H1 (cell line): ENCODE results near the gene ZNF391. TPM values are rescaled to one million over a fixed set of nuclear protein-coding genes. Genes with fewer than 3 reads are reported as not detected.

Source experiments
- CTCF ChIA-PET: fragments of 300-600 bp; sonication (Branson Sonifier 250); formaldehyde crosslinking; loops from one replicate; lab custom pipeline; 2021; ENCODE audit not compliant: partially characterized antibody; lab: Charles Lee
- POLR2A ChIA-PET: fragments of 300-600 bp; sonication (Branson Sonifier 250); formaldehyde crosslinking; loops from one replicate; lab custom pipeline; 2021; ENCODE audit warnings: inconsistent platforms; ENCODE audit not compliant: partially characterized antibody; lab: Charles Lee
- DNase-seq, 2 experiments: peaks; one replicate each; pipeline versions ENCODE4 v3.0.0 to v3.0.0-alpha.2; 2010 to 2022; ENCODE audit warnings: low spot score in 2 of 2, low read depth in 1 of 2, mixed read lengths in 1 of 2
- FAIRE-seq: peaks from 2 replicates; lab custom pipeline; 2011; peaks lifted over from hg19 to GRCh38; lab: Jason Lieb, UNC
- H2AFZ ChIP-seq: 2 replicates; pipeline ENCODE4 v1.8.1; 2012; ENCODE audit warnings: low read length, inconsistent platforms
- H2AK5ac ChIP-seq: 2 replicates; pipeline ENCODE4 v1.6.1; 2013; ENCODE audit warnings: low read depth, low read length
- H2BK120ac ChIP-seq: replicated peaks from 2 replicates; pipeline ENCODE3; 2013; ENCODE audit warnings: low read depth, low read length, inconsistent platforms
- H2BK12ac ChIP-seq: 2 replicates; pipeline ENCODE4 v1.6.1; 2013; ENCODE audit warnings: low read depth, low read length
- H2BK15ac ChIP-seq: 2 replicates; pipeline ENCODE4 v1.6.1; 2013; ENCODE audit warnings: low read length
- H2BK20ac ChIP-seq: 2 replicates; pipeline ENCODE4 v1.6.1; 2013; ENCODE audit warnings: low read length
- H2BK5ac ChIP-seq: 2 replicates; pipeline ENCODE4 v1.6.1; 2013; ENCODE audit warnings: low read depth, low read length
- H3K14ac ChIP-seq: 2 replicates; pipeline ENCODE4 v1.6.1; 2013; ENCODE audit warnings: inconsistent platforms; ENCODE audit not compliant: insufficient read length
- H3K18ac ChIP-seq: 2 replicates; pipeline ENCODE4 v1.6.1; 2013; ENCODE audit warnings: low read length; ENCODE audit errors: extremely low read depth
- H3K23ac ChIP-seq: 2 replicates; pipeline ENCODE4 v1.6.1; 2013; ENCODE audit warnings: inconsistent platforms; ENCODE audit not compliant: insufficient read length
- H3K23me2 ChIP-seq: 2 replicates; pipeline ENCODE4 v1.6.1; 2013; ENCODE audit warnings: low read depth, low read length
- H3K27ac ChIP-seq: 2 replicates; pipeline ENCODE4 v1.6.1; 2011; ENCODE audit warnings: low read depth, low read length, inconsistent platforms
- H3K27me3 ChIP-seq, 4 experiments: replicated peaks in 1 of 4; 1 replicate in 1 of 4; 2 replicates in 3 of 4; pipeline versions ENCODE4 v1.6.1 to v1.8.1; 2011 to 2013; ENCODE audit warnings: low read length in 3 of 4, mild to moderate bottlenecking in 3 of 4, inconsistent platforms in 2 of 4, mixed read lengths in 2 of 4, moderate library complexity in 1 of 4; ENCODE audit not compliant: control insufficient read depth in 3 of 4, insufficient read depth in 3 of 4; ENCODE audit errors: extremely low read depth in 1 of 4
- H3K36me3 ChIP-seq, 4 experiments: 2 replicates each; pipeline versions ENCODE4 v1.6.1 to v1.8.1; 2011 to 2013; ENCODE audit warnings: mild to moderate bottlenecking in 4 of 4, low read length in 3 of 4, moderate library complexity in 2 of 4, control low read depth in 1 of 4, inconsistent platforms in 1 of 4; ENCODE audit not compliant: insufficient read depth in 4 of 4, control insufficient read depth in 2 of 4
- H3K4ac ChIP-seq: replicated peaks from 2 replicates; pipeline ENCODE3; 2013; ENCODE audit warnings: low read length, low read depth, mixed read lengths, inconsistent platforms; ENCODE audit not compliant: insufficient read length
- H3K4me1 ChIP-seq, 4 experiments: replicated peaks in 1 of 4; 1 replicate in 1 of 4; 2 replicates in 3 of 4; pipeline versions ENCODE4 v1.6.1 to v1.8.1; 2011 to 2013; ENCODE audit warnings: low read length in 3 of 4, inconsistent platforms in 2 of 4, mixed read lengths in 1 of 4; ENCODE audit not compliant: insufficient read depth in 4 of 4, control insufficient read depth in 3 of 4
- H3K4me2 ChIP-seq, 2 experiments: 2 replicates each; pipeline versions ENCODE4 v1.6.1 to v1.8.1; 2011 to 2013; ENCODE audit warnings: low read depth in 2 of 2, low read length in 2 of 2, control low read depth in 1 of 2, inconsistent platforms in 1 of 2, mild to moderate bottlenecking in 1 of 2; ENCODE audit not compliant: insufficient read depth in 1 of 2
- H3K4me3 ChIP-seq, 4 experiments: fragments of 200-600, 300-600 bp in 1 of 4; sonication (generic), shearing (Covaris generic), sonication (Bioruptor Twin) in 1 of 4; 2 replicates each; pipeline versions ENCODE4 v1.5.1 to v1.8.1; 2011 to 2016; ENCODE audit warnings: low read length in 4 of 4, low read depth in 3 of 4, control low read depth in 2 of 4, inconsistent platforms in 2 of 4, mild to moderate bottlenecking in 2 of 4, mixed read lengths in 1 of 4, moderate library complexity in 1 of 4; ENCODE audit not compliant: insufficient read depth in 2 of 4; ENCODE audit errors: extremely low read depth in 1 of 4
- H3K56ac ChIP-seq: replicated peaks from 2 replicates; pipeline ENCODE3; 2013; ENCODE audit warnings: low read depth, mild to moderate bottlenecking, mixed read lengths, low read length, inconsistent platforms; ENCODE audit not compliant: insufficient read length
- H3K79me1 ChIP-seq: 2 replicates; pipeline ENCODE4 v1.6.1; 2013; ENCODE audit warnings: low read depth, low read length, control low read depth
- H3K79me2 ChIP-seq, 2 experiments: 2 replicates each; pipeline versions ENCODE4 v1.6.1 to v1.8.1; 2012 to 2013; ENCODE audit warnings: low read length in 2 of 2, mild to moderate bottlenecking in 2 of 2, inconsistent platforms in 1 of 2; ENCODE audit not compliant: insufficient read depth in 2 of 2, control insufficient read depth in 1 of 2
- H3K9ac ChIP-seq, 4 experiments: replicated peaks in 1 of 4; 1 replicate in 1 of 4; 2 replicates in 3 of 4; pipeline versions ENCODE4 v1.6.1 to v1.8.1; 2011 to 2013; ENCODE audit warnings: low read depth in 3 of 4, low read length in 3 of 4, control low read depth in 2 of 4, mild to moderate bottlenecking in 2 of 4, moderate library complexity in 2 of 4, inconsistent platforms in 1 of 4; ENCODE audit errors: extremely low read depth in 1 of 4
- H3K9me3 ChIP-seq, 2 experiments: 2 replicates each; pipeline versions ENCODE4 v1.6.1 to v1.8.1; 2012 to 2013; ENCODE audit warnings: mild to moderate bottlenecking in 2 of 2, moderate library complexity in 2 of 2, control low read depth in 1 of 2, inconsistent platforms in 1 of 2, low read depth in 1 of 2, low read length in 1 of 2, mixed read lengths in 1 of 2; ENCODE audit not compliant: insufficient read depth in 2 of 2
- H4K20me1 ChIP-seq, 2 experiments: replicated peaks in 1 of 2; 2 replicates each; pipeline versions ENCODE3 to v1.8.1; 2011 to 2013; ENCODE audit warnings: inconsistent platforms in 2 of 2, low read length in 2 of 2, mild to moderate bottlenecking in 1 of 2; ENCODE audit not compliant: insufficient read depth in 2 of 2, control insufficient read depth in 1 of 2
- H4K5ac ChIP-seq: 2 replicates; pipeline ENCODE4 v1.6.1; 2013; ENCODE audit warnings: low read length, low read depth, mixed read lengths, inconsistent platforms; ENCODE audit not compliant: insufficient read length
- H4K8ac ChIP-seq: 2 replicates; pipeline ENCODE4 v1.8.0; 2013; ENCODE audit warnings: mild to moderate bottlenecking, moderate library complexity, low read length, inconsistent platforms; ENCODE audit not compliant: insufficient read depth; ENCODE audit errors: extremely low read depth
- H4K91ac ChIP-seq: replicated peaks from 2 replicates; pipeline ENCODE3; 2013; ENCODE audit warnings: low read length, mixed read lengths, inconsistent platforms; ENCODE audit not compliant: insufficient read length
- ASH2L ChIP-seq: fragments of 200-600, 300-600 bp; sonication (generic); IDR thresholded peaks from one replicate; pipeline ENCODE4 v1.7.1; 2017; ENCODE audit warnings: low read length
- BCL11A ChIP-seq, 2 experiments: IDR thresholded peaks; one replicate each; pipeline ENCODE4 v1.6.1; 2011; ENCODE audit warnings: low read depth in 2 of 2, low read length in 2 of 2, mild to moderate bottlenecking in 2 of 2
- CEBPB ChIP-seq: IDR thresholded peaks from 2 replicates; pipeline ENCODE4 v1.6.1; 2012; ENCODE audit warnings: low read depth, low read length
- JUN ChIP-seq: IDR thresholded peaks from 2 replicates; pipeline ENCODE4 v1.6.1; 2011; ENCODE audit warnings: low read depth, mild to moderate bottlenecking, improper control_type of control experiment, low read length
- KDM4A ChIP-seq: IDR thresholded peaks from one replicate; pipeline ENCODE4 v1.7.1; 2012; ENCODE audit warnings: low read depth, mild to moderate bottlenecking, moderate library complexity, low read length, inconsistent platforms; ENCODE audit not compliant: severe bottlenecking
- KDM5A ChIP-seq: fragments of 200-600 bp; IDR thresholded peaks from 2 replicates; pipeline ENCODE4 v1.7.1; 2012; ENCODE audit warnings: mild to moderate bottlenecking, low read length, inconsistent platforms, mixed read lengths
- NANOG ChIP-seq: IDR thresholded peaks from 2 replicates; pipeline ENCODE4 v1.6.1; 2011; ENCODE audit warnings: low read length, low read depth, mild to moderate bottlenecking, inconsistent platforms; ENCODE audit not compliant: insufficient read depth, poor library complexity, severe bottlenecking
- RAD21 ChIP-seq, 2 experiments: IDR thresholded peaks in 1 of 2; conservative IDR thresholded peaks in 1 of 2; 2 replicates each; pipeline ENCODE4 v1.6.1; 2011; ENCODE audit warnings: low read depth in 2 of 2, low read length in 2 of 2, improper control_type of control experiment in 1 of 2, inconsistent platforms in 1 of 2, mild to moderate bottlenecking in 1 of 2, moderate library complexity in 1 of 2
- RBBP5 ChIP-seq: IDR thresholded peaks from 2 replicates; pipeline ENCODE4 v1.7.1; 2012; ENCODE audit warnings: low read depth, mild to moderate bottlenecking, inconsistent platforms, low read length, moderate library complexity, borderline replicate concordance
- SIN3A ChIP-seq, 2 experiments: IDR thresholded peaks in 1 of 2; conservative IDR thresholded peaks in 1 of 2; 2 replicates each; pipeline ENCODE4 v1.6.1; 2011 to 2012; ENCODE audit warnings: low read length in 2 of 2, improper control_type of control experiment in 1 of 2, low read depth in 1 of 2, mild to moderate bottlenecking in 1 of 2
- WGBS, 2 experiments: shearing (Covaris generic) in 1 of 2; methylation state at CpG; one replicate each; pipeline versions ENCODE4 v1.1.6 to v1.1.7; 2013 to 2015; ENCODE audit warnings: low lambda C conversion rate in 2 of 2, mixed read lengths in 2 of 2, inconsistent platforms in 1 of 2, low coverage in 1 of 2, missing lambda C conversion rate in 1 of 2; ENCODE audit not compliant: insufficient replicate concordance in 2 of 2, insufficient coverage in 1 of 2, insufficient read length in 1 of 2; ENCODE audit errors: extremely low coverage in 1 of 2, missing lambda C conversion rate in 1 of 2; 5-methylcytosine and 5-hydroxymethylcytosine counted together
- polyA plus RNA-seq, 7 experiments: library from polyadenylated mRNA; depleted of rRNA in 3 of 7; stranded (reverse) in 5 of 7; unstranded in 2 of 7; fragments of >200 nt in 5 of 7; fragments of 200-250 nt in 2 of 7; gene quantifications; 1 replicate in 5 of 7; 2 replicates in 1 of 7; 4 replicates in 1 of 7; pipeline versions ENCODE4 v1.2.1 to v1.2.3, GENCODE V29; 2011 to 2013; ENCODE audit warnings: missing spikeins in 2 of 7, mixed read lengths in 2 of 7
- total RNA-seq: library from RNA; stranded (reverse); fragmentation: NEBNext Ultra II Directional; extraction: Animal tissue kit (Norgen Biotek cat#: 25700); gene quantifications from 2 replicates; pipeline ENCODE4 v1.2.1, GENCODE V29; 2021
- TF ChIP-seq, protein P1 (sequence below): IDR thresholded peaks from 2 replicates; pipeline ENCODE4 v1.6.1; 2012; ENCODE audit warnings: inconsistent platforms
- TF ChIP-seq, protein P2 (sequence below): IDR thresholded peaks from 2 replicates; pipeline ENCODE4 v1.6.1; 2011; ENCODE audit warnings: low read length, improper control_type of control experiment

The ZNF391 gene
- total and polyA plus RNA-seq, 2 of the 8 experiments (the other 6 are each of a cell fraction or from before 2014, with no cell fraction given): 4.8 to 13.0 TPM

DNA sequence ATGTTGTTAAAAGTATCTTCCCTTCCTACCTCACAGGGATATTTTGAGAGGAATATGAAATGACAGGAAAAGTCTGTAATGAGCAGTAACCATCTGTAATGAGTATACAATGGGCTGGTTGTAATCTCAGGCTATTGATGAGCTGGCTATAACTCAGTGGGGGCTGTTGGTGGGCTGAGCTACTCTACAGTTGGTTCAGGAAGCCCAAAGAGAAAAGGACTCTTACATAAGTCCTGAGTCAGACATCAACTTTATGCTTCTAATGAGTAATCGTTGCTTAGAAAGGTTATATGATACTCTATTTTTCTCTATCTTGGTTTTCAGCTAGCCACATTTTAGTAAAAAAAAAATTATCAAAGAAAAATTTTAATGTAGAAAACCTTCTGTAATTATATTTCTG is 26.4 kb downstream of the ZNF391 start:
- H3K4me1 ChIP-seq: no peaks in the 10 kb centered on the region
- TF ChIP-seq, protein P1, sequence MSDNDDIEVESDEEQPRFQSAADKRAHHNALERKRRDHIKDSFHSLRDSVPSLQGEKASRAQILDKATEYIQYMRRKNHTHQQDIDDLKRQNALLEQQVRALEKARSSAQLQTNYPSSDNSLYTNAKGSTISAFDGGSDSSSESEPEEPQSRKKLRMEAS: no peak
- TF ChIP-seq RAD21 (IDR thresholded peaks at IDR 0.05 in 1 of 2, conservative IDR thresholded peaks at IDR 0.05 in 1 of 2; ENCODE audit: low read depth in 2 of 2, low read length in 2 of 2) (no peak), CEBPB (no peak), JUN (no peak), SIN3A (conservative IDR thresholded peaks at IDR 0.05 in 1 of 2, IDR thresholded peaks at IDR 0.05 in 1 of 2; ENCODE audit: low read depth in 1 of 2, low read length in 2 of 2) (no peak), ASH2L (no peak), BCL11A (IDR thresholded peaks at IDR 0.05; ENCODE audit: low read depth in 2 of 2, low read length in 2 of 2) (no peak), KDM4A (no peak), NANOG (no peak), RBBP5 (no peak), KDM5A (no peak)
- TF ChIP-seq, protein P2, sequence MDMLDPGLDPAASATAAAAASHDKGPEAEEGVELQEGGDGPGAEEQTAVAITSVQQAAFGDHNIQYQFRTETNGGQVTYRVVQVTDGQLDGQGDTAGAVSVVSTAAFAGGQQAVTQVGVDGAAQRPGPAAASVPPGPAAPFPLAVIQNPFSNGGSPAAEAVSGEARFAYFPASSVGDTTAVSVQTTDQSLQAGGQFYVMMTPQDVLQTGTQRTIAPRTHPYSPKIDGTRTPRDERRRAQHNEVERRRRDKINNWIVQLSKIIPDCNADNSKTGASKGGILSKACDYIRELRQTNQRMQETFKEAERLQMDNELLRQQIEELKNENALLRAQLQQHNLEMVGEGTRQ: no peak
- 87% methylated on average over 1 of the region's 1 CpG; no CpG with 5 or more reads in 1 of the 2 experiments for WGBS, 2 experiments
- no peaks in the 10 kb centered on the region for H3K36me3 ChIP-seq
- no peaks in the 10 kb centered on the region for H3K27me3 ChIP-seq
- H2BK5ac ChIP-seq: no peak overlapping the region
- ChIA-PET POLR2A (interaction anchor here (0.6 kb wide), 1 partner anchor 48 kb away, joined by 4 read pairs; no protein-coding TSS in a partner anchor), CTCF (interaction anchor here (1.0 kb wide), 1 partner anchor 12 kb away, joined by 3 read pairs; no protein-coding TSS in a partner anchor)
- no peak overlapping the region for H3K4me3 ChIP-seq
- no peak overlapping the region for H3K27ac ChIP-seq
- H3K23me2 ChIP-seq: no peaks in the 10 kb centered on the region; the same call in 1 of the 2 replicates
- H3K79me2 ChIP-seq: no peaks in the 10 kb centered on the region
- H4K20me1 ChIP-seq: no peaks in the 10 kb centered on the region
- H2AFZ ChIP-seq: no peak overlapping the region
- H3K9me3 ChIP-seq: peaks cover 0 to 5% of the 10 kb centered on the region in 2 experiments; a peak in 1 of 4 replicates
- no peak overlapping the region for H4K5ac ChIP-seq
- H2BK15ac ChIP-seq: no peak overlapping the region
- no peak overlapping the region for H3K4ac ChIP-seq
- H3K9ac ChIP-seq: no peak overlapping the region
- H2BK12ac ChIP-seq: no peak overlapping the region
- no peak for DNase-seq
- FAIRE-seq: no peak
- H4K91ac ChIP-seq: no peak overlapping the region
- H3K79me1 ChIP-seq: no peaks in the 10 kb centered on the region
- H2AK5ac ChIP-seq: no peak overlapping the region
- no peak overlapping the region for H2BK20ac ChIP-seq
- H4K8ac ChIP-seq: no peak overlapping the region
- no peak overlapping the region for H2BK120ac ChIP-seq
- H3K14ac ChIP-seq: no peak overlapping the region
- no peak overlapping the region for H3K56ac ChIP-seq
- H3K23ac ChIP-seq: no peak overlapping the region
- no peak overlapping the region for H3K4me2 ChIP-seq
- H3K18ac ChIP-seq: no peak overlapping the region
